ENCODE results near the gene CTSF. TPM values are rescaled to one million over a fixed set of nuclear protein-coding genes. Genes with fewer than 3 reads are reported as not detected.

The CTSF gene
- total RNA-seq, 2 experiments from 2014 or later = 3.2 to 3.3 TPM

- CTCF ChIA-PET = interaction anchor here (0.5 to 1.3 kb wide), 2 partner anchors 15 to 661 kb away, joined by 3 to 8 read pairs; no protein-coding TSS in a partner anchor
- POLR2A ChIA-PET = no interaction called here
These were observed 5.4 kb downstream of the CTSF start for GRCh38 chr11:66562907-66563583.

GRCh38 chr11:66562275-66562674 is 6.1 kb downstream of the CTSF start:
- POLR2A ChIA-PET = interaction anchor here (1.4 kb wide), 1 partner anchor 16 kb away, joined by 4 read pairs; the partner anchor contains the start of genes ACTN3 and ZDHHC24
- CTCF ChIA-PET = interaction anchor here (0.5 to 1.3 kb wide), 4 partner anchors 14 to 662 kb away, joined by 3 to 8 read pairs (median 4); partner anchors contain the start of gene RBM4B

GRCh38 chr11:66561975-66562248 is 6.5 kb downstream of the CTSF start:
- CTCF ChIA-PET = interaction anchor here (0.6 to 1.3 kb wide), 3 partner anchors 13 to 116 kb away, joined by 3 to 4 read pairs (median 3); partner anchors contain the start of gene RBM4B
- POLR2A ChIA-PET = interaction anchor here (1.4 kb wide), 1 partner anchor 15 kb away, joined by 4 read pairs; the partner anchor contains the start of genes ACTN3 and ZDHHC24

- CTCF ChIA-PET = interaction anchor here (0.6 to 1.3 kb wide), 3 partner anchors 13 to 117 kb away, joined by 3 to 4 read pairs (median 3); partner anchors contain the start of gene RBM4B
- POLR2A ChIA-PET = interaction anchor here (1.3 to 1.4 kb wide), 2 partner anchors 15 to 55 kb away, joined by 4 to 5 read pairs; partner anchors contain the start of genes ACTN3, RBM14 and ZDHHC24
These were observed 7.0 kb downstream of the CTSF start for GRCh38 chr11:66561178-66561974.

- ChIA-PET POLR2A (interaction anchor here (1.3 kb wide), 1 partner anchor 56 kb away, joined by 5 read pairs; the partner anchor contains the start of gene RBM14), CTCF (interaction anchor here (1.2 kb wide), 1 partner anchor 14 kb away, joined by 3 read pairs; the partner anchor contains the start of gene ZDHHC24)
These were observed 8.3 kb downstream of the CTSF start for GRCh38 chr11:66559866-66560676.

- POLR2A ChIA-PET = interaction anchor here (0.9 kb wide), 1 partner anchor 779 kb away, joined by 3 read pairs; no protein-coding TSS in a partner anchor
- CTCF ChIA-PET = interaction anchor here (1.2 kb wide), 1 partner anchor 13 kb away, joined by 3 read pairs; the partner anchor contains the start of gene ZDHHC24
These were observed 9.1 kb downstream of the CTSF start for GRCh38 chr11:66559142-66559865.

- CTCF ChIA-PET = no interaction called here
- POLR2A ChIA-PET = no interaction called here
These were observed 10.6 kb downstream of the CTSF start for GRCh38 chr11:66557733-66558326.

- POLR2A ChIA-PET = no interaction called here
These were observed 12.3 kb downstream of the CTSF start for GRCh38 chr11:66556086-66556485.

GRCh38 chr11:66555416-66555815 is 13.0 kb downstream of the CTSF start:
- CTCF ChIA-PET = no interaction called here
- POLR2A ChIA-PET = no interaction called here

More at GRCh38 chr11:66556086-66556485, 12.3 kb downstream of the CTSF start:
- CTCF ChIA-PET = no interaction called here

GRCh38 chr11:66554602-66555001 is 13.8 kb downstream of the CTSF start:
- CTCF ChIA-PET = no interaction called here
- POLR2A ChIA-PET = no interaction called here

- ChIA-PET CTCF (no interaction called here), POLR2A (no interaction called here)
These were observed 17.5 kb downstream of the CTSF start for GRCh38 chr11:66550887-66551286.

GRCh38 chr11:66549696-66550095 is 18.7 kb downstream of the CTSF start:
- CTCF ChIA-PET = interaction anchor here (0.7 kb wide), 1 partner anchor 130 kb away, joined by 3 read pairs; no protein-coding TSS in a partner anchor
- POLR2A ChIA-PET = interaction anchor here (0.7 kb wide), 1 partner anchor 699 kb away, joined by 4 read pairs; no protein-coding TSS in a partner anchor

GRCh38 chr11:66548774-66549630 is 19.4 kb downstream of the CTSF start:
- CTCF ChIA-PET = interaction anchor here (0.6 to 1.1 kb wide), 4 partner anchors 13 to 653 kb away, joined by 3 read pairs; partner anchors contain the start of gene RBM4B
- POLR2A ChIA-PET = no interaction called here

- ChIA-PET CTCF (interaction anchor here (0.8 to 1.1 kb wide), 2 partner anchors 14 to 129 kb away, joined by 3 read pairs; partner anchors contain the start of gene RBM4B), POLR2A (no interaction called here)
These were observed 20.4 kb downstream of the CTSF start for GRCh38 chr11:66548041-66548440.

GRCh38 chr11:66547662-66548009 is 20.8 kb downstream of the CTSF start:
- CTCF ChIA-PET = interaction anchor here (1.1 to 2.8 kb wide), 3 partner anchors 20 to 130 kb away, joined by 3 to 9 read pairs (median 3); partner anchors contain the start of genes CTSF and RBM4B
- POLR2A ChIA-PET = interaction anchor here (1.7 to 2.0 kb wide), 2 partner anchors 14 to 21 kb away, joined by 4 to 5 read pairs; partner anchors contain the start of gene CTSF

- CTCF ChIA-PET = interaction anchor here (0.7 to 3.9 kb wide), 5 partner anchors 21 to 131 kb away, joined by 3 to 18 read pairs (median 3); partner anchors contain the start of genes CTSF, MRPL11 and RBM4B
- POLR2A ChIA-PET = interaction anchor here (1.1 to 2.0 kb wide), 3 partner anchors 14 to 70 kb away, joined by 4 to 5 read pairs (median 4); partner anchors contain the start of genes CTSF and RBM14
These were observed 21.3 kb downstream of the CTSF start for GRCh38 chr11:66546966-66547661.
